ENCODE results near the gene TMPRSS6. TPM values are rescaled to one million over a fixed set of nuclear protein-coding genes. Genes with fewer than 3 reads are reported as not detected.

The TMPRSS6 gene
- total RNA-seq, 4 donors from 2014 or later = not detected

- TF ChIP-seq CTCF (IDR thresholded peaks at IDR 0.05) = no peak
- TF ChIP-seq POLR2A (IDR thresholded peaks at IDR 0.05) = no peak
- TF ChIP-seq EP300 (IDR thresholded peaks at IDR 0.05) = no peak
- no peak for TF ChIP-seq POLR2AphosphoS5 (IDR thresholded peaks at IDR 0.05)
- Histone ChIP-seq H3K36me3 (no peaks in the 10 kb centered on the region), H3K4me3 (no peak overlapping the region), H3K9me3 (no peaks in the 10 kb centered on the region), H3K27me3 (peaks cover 50% of the 10 kb centered on the region), H3K27ac (no peak overlapping the region), H3K4me1 (no peaks in the 10 kb centered on the region)
- 96% methylated on average over 3 of the region's 5 CpGs; no CpG with 5 or more reads in 1 of the 2 donors for WGBS, 2 donors (ENCODE audit: low coverage in 1 of 2)
- ATAC-seq = no peak
Measured at GRCh38 chr22:37118083-37118482, 8.6 kb upstream of the TMPRSS6 start.

- Histone ChIP-seq H3K4me3 (no peak overlapping the region), H3K9me3 (no peaks in the 10 kb centered on the region), H3K27me3 (peaks cover 58% of the 10 kb centered on the region), H3K27ac (no peak overlapping the region), H3K4me1 (no peaks in the 10 kb centered on the region), H3K36me3 (no peaks in the 10 kb centered on the region)
- WGBS, 2 donors (ENCODE audit: low coverage in 1 of 2) = 28% methylated on average over 4 of the region's 4 CpGs; no CpG with 5 or more reads in 1 of the 2 donors
- TF ChIP-seq POLR2AphosphoS5 (IDR thresholded peaks at IDR 0.05) = no peak
- TF ChIP-seq CTCF (IDR thresholded peaks at IDR 0.05) = no peak
- TF ChIP-seq EP300 (IDR thresholded peaks at IDR 0.05) = no peak
- TF ChIP-seq POLR2A (IDR thresholded peaks at IDR 0.05) = no peak
- ATAC-seq = no peak
Measured at GRCh38 chr22:37117092-37117491, 7.6 kb upstream of the TMPRSS6 start.

GRCh38 chr22:37115032-37115431, 5.5 kb upstream of the TMPRSS6 start:
- TF ChIP-seq POLR2A (IDR thresholded peaks at IDR 0.05) (no peak), POLR2AphosphoS5 (IDR thresholded peaks at IDR 0.05) (no peak), EP300 (IDR thresholded peaks at IDR 0.05) (no peak), CTCF (IDR thresholded peaks at IDR 0.05) (no peak)
- WGBS, 2 donors (ENCODE audit: low coverage in 1 of 2) = 100% methylated on average over 1 of the region's 11 CpGs; no CpG with 5 or more reads in 1 of the 2 donors
- ATAC-seq = no peak

GRCh38 chr22:37113757-37114156, 4.2 kb upstream of the TMPRSS6 start:
- no peaks in the 10 kb centered on the region for H3K9me3 ChIP-seq
- H3K4me3 ChIP-seq = no peak overlapping the region
- H3K36me3 ChIP-seq = no peaks in the 10 kb centered on the region
- WGBS, 2 donors (ENCODE audit: low coverage in 1 of 2) = 78% methylated on average over 6 to 8 of the region's 8 CpGs
- H3K4me1 ChIP-seq = no peaks in the 10 kb centered on the region
- ATAC-seq = no peak
- no peak for TF ChIP-seq POLR2AphosphoS5 (IDR thresholded peaks at IDR 0.05)
- TF ChIP-seq POLR2A (IDR thresholded peaks at IDR 0.05) = no peak
- no peak for TF ChIP-seq EP300 (IDR thresholded peaks at IDR 0.05)
- no peak for TF ChIP-seq CTCF (IDR thresholded peaks at IDR 0.05)
- no peak overlapping the region for H3K27ac ChIP-seq
- H3K27me3 ChIP-seq = peaks cover 70% of the 10 kb centered on the region

More at GRCh38 chr22:37115032-37115431, 5.5 kb upstream of the TMPRSS6 start:
- Histone ChIP-seq H3K27ac (no peak overlapping the region), H3K9me3 (no peaks in the 10 kb centered on the region), H3K36me3 (no peaks in the 10 kb centered on the region), H3K4me3 (no peak overlapping the region), H3K27me3 (peaks cover 62% of the 10 kb centered on the region), H3K4me1 (no peaks in the 10 kb centered on the region)

GRCh38 chr22:37112084-37112728, 2.7 kb upstream of the TMPRSS6 start:
- peaks cover 75% of the 10 kb centered on the region for H3K27me3 ChIP-seq
- H3K36me3 ChIP-seq = no peaks in the 10 kb centered on the region
- no peak for ATAC-seq
- no peak overlapping the region for H3K27ac ChIP-seq
- no peaks in the 10 kb centered on the region for H3K4me1 ChIP-seq
- no peaks in the 10 kb centered on the region for H3K9me3 ChIP-seq
- WGBS, 2 donors (ENCODE audit: low coverage in 1 of 2) = 75% methylated on average over 4 of the region's 12 CpGs; no CpG with 5 or more reads in 1 of the 2 donors
- H3K4me3 ChIP-seq = no peak overlapping the region
- no peak for TF ChIP-seq POLR2A (IDR thresholded peaks at IDR 0.05)
- TF ChIP-seq POLR2AphosphoS5 (IDR thresholded peaks at IDR 0.05) = no peak
- TF ChIP-seq EP300 (IDR thresholded peaks at IDR 0.05) = no peak
- TF ChIP-seq CTCF (IDR thresholded peaks at IDR 0.05) = no peak
